ENCODE measurements around the gene ZNF263. TPM values are rescaled to one million over a fixed set of nuclear protein-coding genes. Genes with fewer than 3 reads are reported as not detected.

ZNF263 gene
- total and polyA plus RNA-seq, 9 of the 15 experiments (the other 6 are each of a cell fraction or from before 2014, with no cell fraction given) = 4.6 to 48.3 (median 31.8) TPM

DNA sequence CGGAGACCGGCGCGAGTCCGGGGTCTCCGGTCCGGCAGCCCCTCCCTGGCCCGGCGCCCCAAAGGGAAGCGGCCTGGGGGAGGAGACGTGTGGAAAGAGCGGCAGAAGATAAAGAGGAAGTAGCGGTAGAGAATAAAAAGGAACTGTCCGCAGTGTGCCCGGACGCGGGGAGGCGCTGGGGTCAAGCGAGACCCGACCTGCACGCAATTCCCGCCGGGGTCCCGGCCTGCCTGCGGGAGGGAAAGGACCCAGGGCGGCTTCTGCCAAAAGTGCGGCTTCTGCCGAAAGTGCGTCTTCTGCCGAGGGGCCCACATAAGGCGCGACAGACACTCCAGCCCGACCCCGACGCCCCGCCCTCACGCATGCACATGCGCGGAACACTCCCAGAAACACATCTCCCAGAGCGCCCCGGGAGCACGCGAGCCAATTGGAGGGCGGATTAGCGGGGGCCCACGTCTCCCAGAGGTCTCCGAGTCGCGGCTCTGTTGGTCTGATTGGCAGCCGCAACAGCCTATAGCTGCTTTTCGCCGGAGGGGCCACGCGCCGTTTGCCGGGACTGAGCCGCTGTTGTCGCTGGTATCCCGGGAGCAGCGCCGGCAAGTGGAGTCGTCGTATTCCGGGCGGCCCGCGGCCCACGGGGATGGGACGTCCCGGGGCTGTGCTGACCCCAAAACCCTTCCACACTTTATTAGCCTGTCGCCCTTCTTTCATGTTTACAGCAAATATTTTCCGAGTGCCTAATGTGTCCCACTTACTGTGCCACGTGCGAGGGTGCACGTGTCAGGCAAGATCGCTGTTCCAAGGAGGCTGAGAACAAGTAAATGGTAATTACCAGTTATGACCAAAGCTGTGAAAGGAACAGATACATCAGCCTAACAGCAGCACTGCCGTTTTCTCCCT lies 18.9 kb upstream of the ZNF263 start (continued):
- TF ChIP-seq, protein P1, sequence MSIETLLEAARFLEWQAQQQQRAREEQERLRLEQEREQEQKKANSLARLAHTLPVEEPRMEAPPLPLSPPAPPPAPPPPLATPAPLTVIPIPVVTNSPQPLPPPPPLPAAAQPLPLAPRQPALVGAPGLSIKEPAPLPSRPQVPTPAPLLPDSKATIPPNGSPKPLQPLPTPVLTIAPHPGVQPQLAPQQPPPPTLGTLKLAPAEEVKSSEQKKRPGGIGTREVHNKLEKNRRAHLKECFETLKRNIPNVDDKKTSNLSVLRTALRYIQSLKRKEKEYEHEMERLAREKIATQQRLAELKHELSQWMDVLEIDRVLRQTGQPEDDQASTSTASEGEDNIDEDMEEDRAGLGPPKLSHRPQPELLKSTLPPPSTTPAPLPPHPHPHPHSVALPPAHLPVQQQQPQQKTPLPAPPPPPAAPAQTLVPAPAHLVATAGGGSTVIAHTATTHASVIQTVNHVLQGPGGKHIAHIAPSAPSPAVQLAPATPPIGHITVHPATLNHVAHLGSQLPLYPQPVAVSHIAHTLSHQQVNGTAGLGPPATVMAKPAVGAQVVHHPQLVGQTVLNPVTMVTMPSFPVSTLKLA (conservative IDR thresholded peaks at IDR 0.05) = peak; percentile 99
- TF ChIP-seq, protein P2, sequence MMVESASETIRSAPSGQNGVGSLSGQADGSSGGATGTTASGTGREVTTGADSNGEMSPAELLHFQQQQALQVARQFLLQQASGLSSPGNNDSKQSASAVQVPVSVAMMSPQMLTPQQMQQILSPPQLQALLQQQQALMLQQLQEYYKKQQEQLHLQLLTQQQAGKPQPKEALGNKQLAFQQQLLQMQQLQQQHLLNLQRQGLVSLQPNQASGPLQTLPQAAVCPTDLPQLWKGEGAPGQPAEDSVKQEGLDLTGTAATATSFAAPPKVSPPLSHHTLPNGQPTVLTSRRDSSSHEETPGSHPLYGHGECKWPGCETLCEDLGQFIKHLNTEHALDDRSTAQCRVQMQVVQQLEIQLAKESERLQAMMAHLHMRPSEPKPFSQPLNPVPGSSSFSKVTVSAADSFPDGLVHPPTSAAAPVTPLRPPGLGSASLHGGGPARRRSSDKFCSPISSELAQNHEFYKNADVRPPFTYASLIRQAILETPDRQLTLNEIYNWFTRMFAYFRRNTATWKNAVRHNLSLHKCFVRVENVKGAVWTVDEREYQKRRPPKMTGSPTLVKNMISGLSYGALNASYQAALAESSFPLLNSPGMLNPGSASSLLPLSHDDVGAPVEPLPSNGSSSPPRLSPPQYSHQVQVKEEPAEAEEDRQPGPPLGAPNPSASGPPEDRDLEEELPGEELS (CRISPR knock-in tag; IDR thresholded peaks at IDR 0.05; ENCODE audit: borderline replicate concordance) = peak; percentile 97; the same call in 1 of the 2 replicates
- TF ChIP-seq, protein P3, sequence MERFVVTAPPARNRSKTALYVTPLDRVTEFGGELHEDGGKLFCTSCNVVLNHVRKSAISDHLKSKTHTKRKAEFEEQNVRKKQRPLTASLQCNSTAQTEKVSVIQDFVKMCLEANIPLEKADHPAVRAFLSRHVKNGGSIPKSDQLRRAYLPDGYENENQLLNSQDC (CRISPR knock-in tag; IDR thresholded peaks at IDR 0.05) = no peak
- TF ChIP-seq, protein P4, sequence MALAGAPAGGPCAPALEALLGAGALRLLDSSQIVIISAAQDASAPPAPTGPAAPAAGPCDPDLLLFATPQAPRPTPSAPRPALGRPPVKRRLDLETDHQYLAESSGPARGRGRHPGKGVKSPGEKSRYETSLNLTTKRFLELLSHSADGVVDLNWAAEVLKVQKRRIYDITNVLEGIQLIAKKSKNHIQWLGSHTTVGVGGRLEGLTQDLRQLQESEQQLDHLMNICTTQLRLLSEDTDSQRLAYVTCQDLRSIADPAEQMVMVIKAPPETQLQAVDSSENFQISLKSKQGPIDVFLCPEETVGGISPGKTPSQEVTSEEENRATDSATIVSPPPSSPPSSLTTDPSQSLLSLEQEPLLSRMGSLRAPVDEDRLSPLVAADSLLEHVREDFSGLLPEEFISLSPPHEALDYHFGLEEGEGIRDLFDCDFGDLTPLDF (CRISPR knock-in tag; IDR thresholded peaks at IDR 0.05) = peak; percentile 68
- no peak for TF ChIP-seq BCOR (IDR thresholded peaks at IDR 0.05)
- no peak for TF ChIP-seq POLR3A (IDR thresholded peaks at IDR 0.05; ENCODE audit: borderline replicate concordance, extremely low read depth, insufficient read depth, insufficient read length)
- no peak for TF ChIP-seq ZNF778 (CRISPR knock-in tag; IDR thresholded peaks at IDR 0.05)
- peak; percentile 46; the same call in 1 of the 2 replicates for TF ChIP-seq STAG1 (CRISPR knock-in tag; IDR thresholded peaks at IDR 0.05; ENCODE audit: borderline replicate concordance)
- TF ChIP-seq, protein P5, sequence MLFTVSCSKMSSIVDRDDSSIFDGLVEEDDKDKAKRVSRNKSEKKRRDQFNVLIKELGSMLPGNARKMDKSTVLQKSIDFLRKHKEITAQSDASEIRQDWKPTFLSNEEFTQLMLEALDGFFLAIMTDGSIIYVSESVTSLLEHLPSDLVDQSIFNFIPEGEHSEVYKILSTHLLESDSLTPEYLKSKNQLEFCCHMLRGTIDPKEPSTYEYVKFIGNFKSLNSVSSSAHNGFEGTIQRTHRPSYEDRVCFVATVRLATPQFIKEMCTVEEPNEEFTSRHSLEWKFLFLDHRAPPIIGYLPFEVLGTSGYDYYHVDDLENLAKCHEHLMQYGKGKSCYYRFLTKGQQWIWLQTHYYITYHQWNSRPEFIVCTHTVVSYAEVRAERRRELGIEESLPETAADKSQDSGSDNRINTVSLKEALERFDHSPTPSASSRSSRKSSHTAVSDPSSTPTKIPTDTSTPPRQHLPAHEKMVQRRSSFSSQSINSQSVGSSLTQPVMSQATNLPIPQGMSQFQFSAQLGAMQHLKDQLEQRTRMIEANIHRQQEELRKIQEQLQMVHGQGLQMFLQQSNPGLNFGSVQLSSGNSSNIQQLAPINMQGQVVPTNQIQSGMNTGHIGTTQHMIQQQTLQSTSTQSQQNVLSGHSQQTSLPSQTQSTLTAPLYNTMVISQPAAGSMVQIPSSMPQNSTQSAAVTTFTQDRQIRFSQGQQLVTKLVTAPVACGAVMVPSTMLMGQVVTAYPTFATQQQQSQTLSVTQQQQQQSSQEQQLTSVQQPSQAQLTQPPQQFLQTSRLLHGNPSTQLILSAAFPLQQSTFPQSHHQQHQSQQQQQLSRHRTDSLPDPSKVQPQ (CRISPR knock-in tag; IDR thresholded peaks at IDR 0.05; ENCODE audit: borderline replicate concordance) = no peak
- TF ChIP-seq, protein P6, sequence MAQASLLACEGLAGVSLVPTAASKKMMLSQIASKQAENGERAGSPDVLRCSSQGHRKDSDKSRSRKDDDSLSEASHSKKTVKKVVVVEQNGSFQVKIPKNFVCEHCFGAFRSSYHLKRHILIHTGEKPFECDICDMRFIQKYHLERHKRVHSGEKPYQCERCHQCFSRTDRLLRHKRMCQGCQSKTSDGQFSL (CRISPR knock-in tag; IDR thresholded peaks at IDR 0.05) = no peak
- TF ChIP-seq, protein P6 (tag; IDR thresholded peaks at IDR 0.05) = no peak; a peak in 1 of 4 replicates
- no peak for TF ChIP-seq ZNF707 (CRISPR knock-in tag; conservative IDR thresholded peaks at IDR 0.05)
- TF ChIP-seq ZNF408 (CRISPR knock-in tag; IDR thresholded peaks at IDR 0.05; ENCODE audit: low read depth) = no peak
- TF ChIP-seq, protein P7, sequence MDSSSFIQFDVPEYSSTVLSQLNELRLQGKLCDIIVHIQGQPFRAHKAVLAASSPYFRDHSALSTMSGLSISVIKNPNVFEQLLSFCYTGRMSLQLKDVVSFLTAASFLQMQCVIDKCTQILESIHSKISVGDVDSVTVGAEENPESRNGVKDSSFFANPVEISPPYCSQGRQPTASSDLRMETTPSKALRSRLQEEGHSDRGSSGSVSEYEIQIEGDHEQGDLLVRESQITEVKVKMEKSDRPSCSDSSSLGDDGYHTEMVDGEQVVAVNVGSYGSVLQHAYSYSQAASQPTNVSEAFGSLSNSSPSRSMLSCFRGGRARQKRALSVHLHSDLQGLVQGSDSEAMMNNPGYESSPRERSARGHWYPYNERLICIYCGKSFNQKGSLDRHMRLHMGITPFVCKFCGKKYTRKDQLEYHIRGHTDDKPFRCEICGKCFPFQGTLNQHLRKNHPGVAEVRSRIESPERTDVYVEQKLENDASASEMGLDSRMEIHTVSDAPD (CRISPR knock-in tag; IDR thresholded peaks at IDR 0.05) = no peak
- TF ChIP-seq CC2D1A (IDR thresholded peaks at IDR 0.05) = peak; percentile 24; the same call in 1 of the 2 replicates
